Measurements from ENCODE around the gene PHAX.

- TF ChIP-seq CTCF (IDR thresholded peaks at IDR 0.05) (no peak), EP300 (IDR thresholded peaks at IDR 0.05) (no peak)
These were observed 74.6 kb downstream of the PHAX start for GRCh38 chr5:126675338-126675737.
